ENCODE measurements around the gene RTL10.

RTL10 gene, protein sequence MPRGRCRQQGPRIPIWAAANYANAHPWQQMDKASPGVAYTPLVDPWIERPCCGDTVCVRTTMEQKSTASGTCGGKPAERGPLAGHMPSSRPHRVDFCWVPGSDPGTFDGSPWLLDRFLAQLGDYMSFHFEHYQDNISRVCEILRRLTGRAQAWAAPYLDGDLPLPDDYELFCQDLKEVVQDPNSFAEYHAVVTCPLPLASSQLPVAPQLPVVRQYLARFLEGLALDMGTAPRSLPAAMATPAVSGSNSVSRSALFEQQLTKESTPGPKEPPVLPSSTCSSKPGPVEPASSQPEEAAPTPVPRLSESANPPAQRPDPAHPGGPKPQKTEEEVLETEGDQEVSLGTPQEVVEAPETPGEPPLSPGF

DNA sequence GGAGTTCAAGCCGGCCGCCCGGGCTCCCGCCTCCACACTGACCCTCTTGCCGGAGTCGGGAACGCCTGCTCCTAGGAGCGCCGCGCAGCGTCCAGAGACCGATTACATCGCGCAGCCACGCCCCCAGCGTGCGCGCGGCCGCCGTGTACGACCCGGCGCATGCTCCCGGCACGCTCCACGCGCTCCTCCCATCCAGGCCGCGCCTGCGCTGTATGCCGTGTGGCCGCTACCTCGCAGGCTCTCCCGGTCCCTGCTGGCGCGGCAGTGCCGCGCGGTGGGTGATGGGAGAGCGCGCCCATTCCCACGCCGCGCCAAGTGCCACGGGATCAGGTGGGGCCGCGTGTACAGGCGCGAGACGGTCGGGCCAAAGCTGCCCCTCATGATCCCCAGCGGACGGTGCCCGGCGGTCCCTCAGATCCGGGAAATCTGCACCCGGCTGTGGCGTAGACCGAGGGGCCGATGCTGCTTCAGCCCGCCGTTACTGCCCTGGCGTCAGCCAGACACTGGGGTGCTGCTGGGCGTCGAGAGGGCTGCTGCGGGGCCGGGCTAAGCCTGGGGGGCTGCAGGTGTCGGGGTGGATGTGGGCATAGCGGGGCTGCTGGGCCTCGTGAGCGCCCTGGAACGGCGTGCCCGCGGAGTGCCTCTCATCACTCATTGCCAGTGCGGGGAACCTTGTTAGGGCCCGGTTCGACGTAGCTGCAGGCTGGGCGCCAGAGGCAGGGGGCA is at the start of gene RTL10, which contains the start of gene GNB1L:
Gene RTL10 (minus strand): TSS at position 97 of the 726 bp plus-strand sequence. CDS start 2,613 bp downstream, outside the sequence.
Gene GNB1L (minus strand): TSS at position 97 of the 726 bp plus-strand sequence. CDS start 33,519 bp downstream, outside the sequence.
- in situ Hi-C loops (cut with HindIII; ENCODE audit: low pct_ligation_motif_present, low pct_unique_long_range_greater_than_20kb, low sequenced_read_pairs) = no loop called here

DNA sequence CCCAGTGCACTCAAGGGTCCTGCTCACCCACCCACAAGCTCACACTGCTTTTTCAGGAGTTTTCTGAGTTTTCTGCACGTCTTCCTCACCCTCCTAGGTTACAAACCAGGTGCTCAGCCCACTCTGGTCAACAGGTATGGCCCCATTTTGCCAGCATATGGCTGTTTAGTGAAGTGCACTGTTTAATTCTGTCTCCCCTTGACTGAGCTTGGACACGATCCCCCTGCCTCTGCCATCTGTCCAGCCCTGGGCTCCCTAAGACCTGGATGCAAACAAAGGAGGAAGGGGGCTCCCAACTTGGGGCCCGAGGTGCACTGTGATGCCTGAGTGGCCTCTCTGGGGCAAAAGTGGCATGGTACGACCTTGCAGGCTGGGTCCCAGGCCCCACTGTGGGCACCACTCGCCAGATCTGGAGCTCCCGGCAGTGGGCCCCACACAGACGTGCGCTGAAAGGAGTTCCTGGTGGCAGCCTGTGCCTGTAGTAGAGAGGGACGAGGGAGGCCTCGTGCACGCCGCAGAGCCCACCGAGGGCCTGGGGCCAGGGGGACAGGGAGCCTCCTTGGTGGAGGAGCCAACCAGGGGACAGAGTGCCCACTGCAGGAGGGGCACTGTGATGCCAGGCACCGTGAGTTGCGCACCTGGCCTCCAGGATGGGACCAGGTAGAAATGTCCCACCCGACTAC is 49.6 kb upstream of the RTL10 start:
- DNase-seq = no peak
- in situ Hi-C loops (cut with HindIII; ENCODE audit: low pct_ligation_motif_present, low pct_unique_long_range_greater_than_20kb, low sequenced_read_pairs) = no loop called here

More for the DNA sequence above, at the start of gene RTL10, which contains the start of gene GNB1L:
- DNase-seq = peak; percentile 94

DNA sequence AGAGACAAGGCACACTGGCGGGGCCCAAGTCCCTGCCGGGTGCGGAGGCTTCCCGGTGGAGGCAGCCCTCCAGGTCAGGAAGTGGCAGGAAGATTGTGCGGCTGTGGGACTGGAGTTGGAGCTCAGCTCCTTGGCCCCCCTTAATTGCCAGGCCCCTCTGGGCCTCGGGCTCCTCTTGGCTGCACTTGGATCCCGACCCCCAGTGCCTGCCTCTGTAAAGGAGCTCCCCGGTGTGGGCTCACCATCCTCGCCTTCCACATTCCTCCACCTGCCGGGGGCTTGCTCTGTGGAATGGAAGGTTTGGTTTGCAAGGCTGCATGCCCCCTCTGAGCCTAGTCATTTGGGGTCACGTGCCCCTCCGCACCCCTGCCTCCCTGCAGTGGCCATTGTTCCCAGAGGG is 48.8 kb upstream of the RTL10 start:
- no peak for DNase-seq
- in situ Hi-C loops (cut with HindIII; ENCODE audit: low pct_ligation_motif_present, low pct_unique_long_range_greater_than_20kb, low sequenced_read_pairs) = no loop called here

DNA sequence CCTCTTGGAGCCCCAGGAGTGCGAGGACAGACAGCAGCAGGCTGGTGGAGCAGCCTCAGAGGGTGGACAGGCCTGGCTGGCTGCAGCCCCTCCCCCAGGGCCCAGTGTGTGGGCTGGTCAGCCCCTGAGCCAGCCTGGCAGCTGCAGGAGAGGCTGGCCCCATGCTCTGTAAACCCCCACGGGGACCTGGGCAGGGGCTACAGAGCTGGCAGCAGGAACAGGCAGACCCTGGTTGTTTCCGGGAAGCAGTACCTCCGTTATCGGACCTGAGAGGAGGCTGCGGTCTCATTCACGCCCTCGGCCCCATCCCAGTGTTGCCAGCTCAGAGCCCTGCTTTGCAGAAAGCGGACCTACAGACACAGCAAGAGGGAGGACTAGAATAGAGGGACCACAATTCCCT is 48.4 kb upstream of the RTL10 start:
- in situ Hi-C loops (cut with HindIII; ENCODE audit: low pct_ligation_motif_present, low pct_unique_long_range_greater_than_20kb, low sequenced_read_pairs) = no loop called here

DNA sequence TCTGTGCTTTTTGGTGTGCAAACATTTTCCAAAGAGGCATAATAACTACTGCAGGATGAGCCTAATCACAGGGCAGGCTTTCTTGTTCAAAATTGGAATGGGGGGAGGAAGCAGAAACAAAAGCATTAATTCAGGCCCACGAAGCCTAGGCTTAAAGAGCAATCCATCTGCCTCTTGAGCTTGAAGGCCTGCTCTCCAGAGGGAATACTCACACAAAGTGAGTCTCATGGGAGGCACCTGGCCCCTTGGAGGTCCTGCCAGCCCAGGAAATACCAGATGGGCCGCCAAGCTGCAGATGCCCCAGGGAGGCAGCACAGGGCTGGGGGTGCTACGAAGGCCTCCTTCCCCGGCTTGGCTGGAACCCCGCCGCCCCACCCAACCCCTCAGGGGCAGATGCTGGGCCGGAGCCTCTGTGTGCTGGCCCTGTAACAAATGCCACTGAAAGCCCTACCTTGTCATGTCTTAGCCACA is 47.6 kb upstream of the RTL10 start:
- in situ Hi-C loops (cut with HindIII; ENCODE audit: low pct_ligation_motif_present, low pct_unique_long_range_greater_than_20kb, low sequenced_read_pairs) = no loop called here
- DNase-seq = no peak

More for the DNA sequence above, 48.4 kb upstream of the RTL10 start:
- no peak for DNase-seq

DNA sequence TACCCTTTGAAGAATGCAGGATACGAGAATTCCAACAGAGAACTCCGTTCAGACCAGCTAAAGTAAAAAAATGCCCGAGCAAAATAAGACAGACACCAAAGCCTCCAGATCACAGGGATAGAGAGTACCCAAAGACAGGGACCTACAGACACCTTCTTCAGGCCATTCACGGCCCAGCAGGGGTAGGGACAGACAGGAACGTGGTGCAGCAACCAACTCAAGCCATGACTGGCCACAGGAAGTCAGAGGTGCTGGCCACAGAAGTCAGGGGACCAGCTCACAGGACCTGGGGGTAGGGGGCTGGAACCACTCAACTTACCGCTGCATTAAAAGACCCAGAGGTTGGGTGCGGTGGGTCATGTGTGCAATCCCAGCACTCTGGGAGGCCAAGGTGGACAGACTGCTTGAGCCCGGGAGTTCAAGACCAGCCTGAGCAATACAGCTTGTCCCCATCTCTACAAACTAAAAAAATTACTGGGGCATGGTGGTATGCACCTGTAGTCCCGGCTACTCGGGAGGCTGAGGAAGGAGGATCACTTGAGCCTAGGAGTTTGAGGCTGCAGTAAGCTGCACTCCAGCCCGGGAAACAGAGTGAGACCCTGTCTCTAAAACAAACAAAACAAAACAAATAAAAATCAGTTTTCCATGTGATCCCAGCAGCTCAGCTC is 47.0 kb upstream of the RTL10 start:
- DNase-seq = no peak
- in situ Hi-C loops (cut with HindIII; ENCODE audit: low pct_ligation_motif_present, low pct_unique_long_range_greater_than_20kb, low sequenced_read_pairs) = no loop called here

DNA sequence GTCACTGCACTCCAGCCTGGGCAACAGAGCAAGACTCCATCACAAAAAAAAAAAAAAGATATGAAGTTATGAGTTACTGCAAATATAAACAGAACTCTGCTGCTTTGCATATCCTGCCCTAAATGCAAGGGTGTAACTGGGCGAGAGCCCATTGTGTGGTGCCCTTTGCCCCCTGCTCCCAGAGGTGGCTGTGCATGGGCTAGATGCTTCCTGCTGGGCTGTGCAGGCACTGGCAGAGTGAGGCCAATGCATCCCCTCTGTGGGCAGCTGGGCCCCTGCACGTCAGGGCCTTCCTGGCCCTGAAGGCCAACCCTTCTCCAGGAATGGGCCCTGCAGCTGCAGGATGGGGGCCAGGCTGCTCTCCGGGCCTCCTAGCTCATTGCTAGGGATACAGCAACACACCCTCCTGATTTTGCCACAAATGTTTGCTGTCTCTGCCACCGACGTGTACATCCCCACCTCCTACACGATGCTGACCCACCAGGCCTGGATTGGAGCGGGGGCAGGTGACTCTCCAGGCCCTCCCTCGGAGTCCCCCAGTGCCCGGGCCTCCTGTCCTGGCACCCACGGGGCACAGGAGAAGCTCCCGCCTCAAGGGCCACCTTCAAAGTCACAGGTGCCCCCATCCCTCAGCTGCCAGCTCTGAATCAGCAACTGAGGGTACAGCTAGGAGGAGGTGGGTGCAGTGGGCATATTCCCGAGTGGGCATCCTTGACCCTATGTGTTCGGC is 46.2 kb upstream of the RTL10 start:
- no peak for DNase-seq
- in situ Hi-C loops (cut with HindIII; ENCODE audit: low pct_ligation_motif_present, low pct_unique_long_range_greater_than_20kb, low sequenced_read_pairs) = no loop called here

DNA sequence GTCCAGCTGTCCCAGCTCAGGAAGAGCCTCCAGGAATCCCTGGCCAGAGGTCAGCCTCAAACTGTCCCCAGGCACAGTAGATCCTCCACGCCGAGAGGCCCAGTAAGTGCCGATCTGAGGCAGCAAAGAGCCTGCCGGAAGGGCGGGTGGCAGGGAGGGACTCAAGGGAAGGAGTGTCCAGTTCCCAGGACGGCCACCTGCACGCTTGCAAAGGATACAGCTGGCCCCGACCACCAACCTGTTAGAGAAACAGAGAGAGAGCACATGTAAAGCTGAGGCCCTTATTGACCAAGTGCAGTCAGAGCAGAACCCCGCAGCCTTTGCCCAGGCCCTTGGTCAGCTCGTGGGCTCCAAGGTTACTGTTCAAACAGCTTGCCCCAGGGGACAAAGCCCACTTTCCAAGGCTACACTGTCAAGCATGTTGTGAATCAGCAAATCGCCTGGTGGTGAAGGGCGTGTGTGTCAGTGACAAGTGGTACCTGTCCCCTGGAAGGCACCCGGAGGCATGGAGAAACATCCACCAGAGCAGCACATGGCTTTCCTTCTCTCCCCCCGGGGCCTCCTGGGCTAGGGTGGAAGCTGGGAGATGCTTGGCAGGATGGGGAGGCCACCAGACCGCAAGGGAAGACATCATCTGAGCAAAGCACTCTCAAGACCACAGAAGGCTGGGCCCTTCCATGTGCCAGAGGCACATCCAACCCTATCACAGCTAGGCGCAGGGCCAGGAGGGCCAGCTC is 44.3 kb upstream of the RTL10 start:
- in situ Hi-C loops (cut with HindIII; ENCODE audit: low pct_ligation_motif_present, low pct_unique_long_range_greater_than_20kb, low sequenced_read_pairs) = no loop called here
- DNase-seq = no peak

DNA sequence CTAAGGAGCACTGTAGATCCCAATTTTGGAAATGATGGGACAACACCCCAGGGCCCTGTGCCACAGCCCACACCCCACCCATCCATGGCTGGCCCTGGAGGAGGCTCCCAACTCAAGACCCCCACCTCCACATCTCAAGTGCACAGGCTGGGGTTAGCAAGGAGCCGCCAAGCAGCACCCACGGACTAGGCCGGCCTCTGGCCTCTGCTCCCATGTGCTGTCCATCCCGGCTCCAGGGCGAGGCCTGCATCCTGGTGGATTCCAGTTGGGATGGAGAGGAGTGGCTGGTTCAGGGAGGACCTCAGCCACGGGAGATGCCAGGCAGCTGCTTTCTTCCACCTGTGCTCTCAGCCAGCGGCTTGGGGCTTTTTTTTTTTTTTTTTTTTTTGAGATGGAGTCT is 43.5 kb upstream of the RTL10 start:
- no peak for DNase-seq
- in situ Hi-C loops (cut with HindIII; ENCODE audit: low pct_ligation_motif_present, low pct_unique_long_range_greater_than_20kb, low sequenced_read_pairs) = no loop called here

DNA sequence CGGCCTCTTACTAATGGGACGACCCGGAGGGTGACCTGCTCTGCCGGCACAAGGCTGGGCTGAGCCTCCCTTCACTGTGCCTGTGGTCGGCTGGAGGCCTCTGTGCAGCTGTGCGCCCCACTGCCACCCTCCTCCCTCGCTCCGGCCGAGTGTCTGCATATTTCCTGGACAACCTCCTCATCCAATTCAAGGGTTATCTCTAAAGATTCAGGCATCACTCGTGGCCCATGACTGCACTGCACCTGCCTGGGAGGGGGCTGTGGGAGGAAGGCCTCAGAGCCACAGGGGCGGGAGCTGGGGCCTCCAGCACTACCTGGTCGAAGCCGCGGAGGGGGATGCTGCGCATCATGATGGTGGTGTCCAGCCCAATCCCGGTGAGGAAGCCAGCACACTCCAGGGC is 43.1 kb upstream of the RTL10 start:
- DNase-seq = no peak
- in situ Hi-C loops (cut with HindIII; ENCODE audit: low pct_ligation_motif_present, low pct_unique_long_range_greater_than_20kb, low sequenced_read_pairs) = no loop called here

DNA sequence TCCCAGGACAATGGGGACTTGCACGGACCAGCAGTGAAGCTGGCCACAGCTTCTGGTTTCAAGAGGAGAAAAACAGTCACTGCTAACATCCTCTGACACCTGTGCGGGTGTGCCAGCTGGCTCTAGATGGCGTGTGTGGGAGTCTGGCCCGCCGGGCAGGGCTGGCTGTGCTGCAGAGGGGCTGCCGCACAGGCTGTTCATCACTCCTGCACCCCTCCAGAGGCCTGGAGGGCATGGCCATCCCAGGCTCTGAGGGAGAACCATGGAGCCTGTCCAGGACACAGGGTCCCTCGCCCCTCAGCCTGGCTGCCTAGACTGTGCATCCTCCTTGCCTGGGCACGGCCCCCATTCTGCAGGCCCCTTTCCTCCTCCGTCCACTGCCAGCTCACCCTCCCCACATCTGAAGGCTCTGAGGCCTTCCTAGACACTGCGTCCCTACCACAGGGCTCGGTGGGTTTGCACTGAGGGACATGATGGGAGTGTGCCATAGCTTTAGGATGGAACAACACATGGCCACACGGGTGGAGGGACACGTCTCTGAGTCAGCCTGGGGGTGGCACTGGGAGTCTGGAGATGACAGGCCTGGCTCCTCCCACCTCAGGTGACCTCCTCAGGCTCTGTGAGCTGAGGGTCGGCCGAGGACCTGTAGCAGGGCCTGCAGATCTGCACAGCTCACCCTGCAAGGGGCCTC is 42.1 kb upstream of the RTL10 start:
- DNase-seq = no peak
- in situ Hi-C loops (cut with HindIII; ENCODE audit: low pct_ligation_motif_present, low pct_unique_long_range_greater_than_20kb, low sequenced_read_pairs) = no loop called here

DNA sequence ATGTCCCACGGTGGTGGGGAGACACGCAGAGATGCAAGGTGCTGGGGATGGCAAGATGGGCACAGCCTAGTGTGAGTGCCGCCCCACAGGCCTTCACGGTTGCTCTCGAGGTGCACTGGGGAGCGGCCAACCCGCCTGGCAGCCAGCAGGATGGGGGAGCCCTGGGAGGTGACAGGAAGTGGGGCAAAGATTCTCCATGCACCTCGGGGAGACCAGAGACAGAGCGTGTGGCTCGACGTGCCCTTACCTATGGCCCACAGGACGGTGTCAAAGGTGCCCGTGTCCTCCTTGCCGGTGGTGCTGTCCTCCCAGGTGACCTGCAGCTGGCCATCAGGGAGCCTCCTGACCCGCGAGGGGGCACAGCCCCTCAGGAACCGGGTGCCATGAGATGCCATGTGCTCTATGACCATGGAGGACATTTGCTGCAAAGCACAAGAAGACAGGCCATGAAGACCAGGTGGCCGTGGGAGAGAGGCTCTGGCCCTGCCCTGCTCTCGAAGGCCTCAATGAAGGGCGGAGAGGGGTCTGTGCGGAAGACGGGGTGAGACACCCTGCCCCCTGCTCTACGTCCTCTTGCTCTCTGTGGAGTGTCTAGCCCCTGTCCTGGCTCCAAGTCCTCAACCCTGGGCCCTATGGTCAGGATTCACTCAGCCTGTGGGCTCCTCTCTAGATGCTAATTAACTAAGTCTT is 40.6 kb upstream of the RTL10 start:
- in situ Hi-C loops (cut with HindIII; ENCODE audit: low pct_ligation_motif_present, low pct_unique_long_range_greater_than_20kb, low sequenced_read_pairs) = no loop called here

DNA sequence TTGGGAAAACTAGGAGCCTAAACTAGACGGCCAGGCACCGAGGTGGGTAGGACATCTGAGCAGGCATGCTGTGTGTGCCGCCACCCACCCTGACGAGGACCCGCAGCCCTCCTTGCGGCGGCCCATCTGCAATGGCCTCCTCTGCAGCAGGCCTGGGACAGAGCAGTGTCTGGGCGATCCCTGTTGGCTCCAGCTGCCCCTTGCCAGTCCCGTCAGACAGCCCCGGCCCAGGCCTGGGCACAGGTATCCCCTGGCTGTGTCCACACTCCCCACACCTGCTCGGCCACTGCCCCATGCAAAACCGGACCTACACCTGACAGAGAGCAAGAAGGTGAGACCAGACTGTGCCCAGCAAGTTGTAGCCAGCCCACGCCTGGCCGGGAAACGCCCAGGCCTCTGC is 38.7 kb upstream of the RTL10 start:
- in situ Hi-C loops (cut with HindIII; ENCODE audit: low pct_ligation_motif_present, low pct_unique_long_range_greater_than_20kb, low sequenced_read_pairs) = no loop called here

More for the DNA sequence above, 40.6 kb upstream of the RTL10 start:
- DNase-seq = no peak

DNA sequence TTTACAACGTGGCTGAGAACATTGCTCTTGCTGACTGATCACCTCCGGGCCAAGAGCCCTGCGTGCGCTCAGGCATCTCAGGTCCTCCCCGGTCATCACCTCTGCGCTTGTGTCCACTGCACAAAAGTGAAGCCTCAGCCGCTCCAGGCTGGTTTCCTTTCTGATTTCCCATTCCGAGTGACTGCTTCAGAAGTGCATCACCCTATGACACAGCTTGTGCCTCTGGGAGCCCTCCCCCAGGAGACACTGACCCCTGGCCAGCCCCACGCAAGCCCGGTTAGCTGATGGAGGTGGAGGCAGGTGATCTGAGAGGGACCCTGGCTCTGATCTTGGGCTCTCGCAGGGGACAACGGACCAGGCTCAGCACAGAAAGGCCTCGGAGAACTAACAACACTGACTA is 38.3 kb upstream of the RTL10 start:
- DNase-seq = no peak
- in situ Hi-C loops (cut with HindIII; ENCODE audit: low pct_ligation_motif_present, low pct_unique_long_range_greater_than_20kb, low sequenced_read_pairs) = no loop called here

More for the DNA sequence above, 38.7 kb upstream of the RTL10 start:
- no peak for DNase-seq

DNA sequence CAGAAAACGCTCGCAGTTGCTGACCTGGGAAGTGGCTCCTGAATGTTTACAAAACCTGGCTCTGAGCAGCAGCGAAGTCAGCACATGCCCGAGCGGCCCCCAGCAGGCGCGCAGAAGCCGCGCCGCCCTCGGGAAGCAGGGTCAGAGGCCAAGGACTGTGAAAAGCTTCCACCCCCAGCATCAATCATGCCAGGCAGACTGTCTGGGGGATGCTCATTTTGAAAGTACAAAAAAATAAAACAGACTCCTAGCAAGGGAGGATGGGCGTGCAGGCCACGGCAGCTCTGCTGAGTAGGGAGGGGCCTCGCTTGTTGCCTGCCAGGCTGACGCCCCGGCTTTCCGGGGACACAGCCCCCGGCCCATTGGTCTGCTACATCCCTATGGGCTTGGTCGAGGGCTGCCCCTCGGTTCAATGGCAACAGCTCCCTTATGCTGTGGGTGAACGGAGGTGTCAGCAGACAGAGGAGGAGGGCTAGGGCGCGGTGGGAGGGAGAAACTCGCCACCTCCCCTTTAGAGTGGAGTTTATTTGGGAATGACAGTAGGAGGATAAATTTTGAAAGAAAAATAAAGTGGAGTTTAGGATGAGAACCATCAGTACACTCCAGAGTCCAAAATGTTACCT is 37.7 kb upstream of the RTL10 start:
- DNase-seq = no peak
- in situ Hi-C loops (cut with HindIII; ENCODE audit: low pct_ligation_motif_present, low pct_unique_long_range_greater_than_20kb, low sequenced_read_pairs) = no loop called here
